ENCODE results near the gene MYO3A. TPM values are rescaled to one million over a fixed set of nuclear protein-coding genes. Genes with fewer than 3 reads are reported as not detected.

Gene MYO3A
- not detected in 2 replicates for total RNA-seq

GRCh38 chr10:25933653-25934608 is at the start of gene MYO3A:
MYO3A (plus strand) TSS chr10:25934229; CDS start chr10:25952111, 17,882 bp downstream.

GRCh38 chr10:26216585-26217395 is 282.8 kb downstream of the MYO3A start, which contains the start of gene GAD2:
GAD2 (plus strand) TSS chr10:26216774; CDS start chr10:26216810, 36 bp downstream.

All from articular chondrocyte of knee joint (primary cell).